ACC112 (cell line): ENCODE results near the gene PRSS35.
"Not testable (repeated sequence)": the region's sequence is repeated elsewhere in the genome, so short reads cannot be mapped to it uniquely, and the experiment has no call there.

Experiments used
- H2AFZ ChIP-seq: fragments of 200-600 bp; sonication (generic); one replicate; pipeline ENCODE4 v1.6.0; 2017; ENCODE audit warnings: antibody characterized with exemption, low read length; ENCODE audit not compliant: unreplicated experiment
- H3K27ac ChIP-seq: fragments of 200-600 bp; sonication (generic); 2 replicates; pipeline ENCODE4 v1.5.1; 2014; ENCODE audit warnings: low read depth, mild to moderate bottlenecking, antibody characterized with exemption, low read length, moderate library complexity
- H3K27me3 ChIP-seq: fragments of 200-600 bp; sonication (generic); 2 replicates; pipeline ENCODE4 v1.6.1; 2014; ENCODE audit warnings: mild to moderate bottlenecking, antibody characterized with exemption, low read length, moderate library complexity, mixed read lengths; ENCODE audit not compliant: insufficient read depth
- H3K36me3 ChIP-seq: fragments of 200-600 bp; sonication (generic); 2 replicates; pipeline ENCODE4 v1.6.1; 2016; ENCODE audit warnings: mild to moderate bottlenecking, antibody characterized with exemption, low read length, moderate library complexity, mixed read lengths; ENCODE audit not compliant: insufficient read depth
- H3K4me1 ChIP-seq: fragments of 200-600 bp; sonication (generic); one replicate; pipeline ENCODE4 v1.6.1; 2016; ENCODE audit warnings: low read length, mixed read lengths; ENCODE audit not compliant: insufficient read depth, unreplicated experiment, control insufficient read depth
- H3K4me3 ChIP-seq: fragments of 200-600 bp; sonication (generic); 2 replicates; pipeline ENCODE4 v1.5.1; 2014; ENCODE audit warnings: mild to moderate bottlenecking, low read depth, low read length
- H3K79me2 ChIP-seq: fragments of 200-600 bp; sonication (generic); one replicate; pipeline ENCODE4 v1.6.0; 2016; ENCODE audit warnings: low read length; ENCODE audit not compliant: control insufficient read depth, unreplicated experiment, insufficient read depth

The PRSS35 gene

DNA sequence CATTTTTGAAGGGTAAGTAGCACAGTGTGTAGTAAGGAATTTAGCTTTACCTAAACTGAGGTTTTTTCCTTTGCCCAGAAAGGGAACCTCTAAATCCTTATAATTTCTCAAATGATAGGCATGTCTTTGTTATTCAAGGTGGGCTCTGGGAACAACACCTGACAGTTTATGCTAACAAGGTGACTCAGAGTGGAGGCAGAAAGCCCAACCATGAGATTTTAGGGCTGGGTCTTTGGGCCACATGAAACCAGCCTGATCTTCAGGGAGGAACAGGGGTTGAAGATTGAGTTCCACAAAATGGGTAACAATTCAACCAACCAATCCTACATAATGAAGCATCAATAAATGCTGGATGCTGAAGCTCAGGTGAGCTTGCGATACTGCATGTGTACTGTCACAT lies 46.6 kb downstream of the PRSS35 start:
- Histone ChIP-seq H3K4me1 (peaks cover 15% of the 10 kb centered on the region), H2AFZ (no peak overlapping the region), H3K27me3 (peaks cover 8% of the 10 kb centered on the region; the same call in 1 of the 2 replicates), H3K79me2 (no peaks in the 10 kb centered on the region), H3K27ac (no peak overlapping the region), H3K4me3 (no peak overlapping the region), H3K36me3 (no peaks in the 10 kb centered on the region; the same call in 1 of the 2 replicates)

DNA sequence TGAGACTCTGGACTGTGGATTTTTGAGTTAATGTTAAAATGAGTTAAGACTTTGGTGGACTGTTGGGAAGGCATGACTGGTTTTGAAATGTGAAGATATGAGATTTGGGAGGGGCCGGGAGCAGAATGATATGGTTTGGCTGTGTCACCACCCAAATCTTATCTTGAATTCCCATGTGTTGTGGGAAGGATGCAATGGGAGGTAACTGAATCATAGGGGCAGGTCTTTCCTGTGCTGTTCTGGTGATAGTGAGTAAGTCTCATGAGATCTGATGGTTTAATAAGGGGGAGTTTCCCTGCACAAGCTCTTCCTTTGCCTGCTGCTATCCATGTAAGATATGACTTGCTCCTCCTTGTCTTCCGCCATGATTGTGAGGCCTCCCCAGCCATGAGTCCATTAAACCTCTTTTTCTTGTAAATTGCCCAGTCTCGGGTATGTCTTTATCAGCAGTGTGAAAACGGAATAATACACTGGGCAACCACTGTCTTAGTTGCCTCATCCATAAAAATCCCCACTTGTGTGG lies 59.4 kb downstream of the PRSS35 start:
- H2AFZ ChIP-seq, H3K27ac ChIP-seq, H3K36me3 ChIP-seq, H3K79me2 ChIP-seq, H3K27me3 ChIP-seq, H3K4me3 ChIP-seq, H3K4me1 ChIP-seq: not testable (repeated sequence)

DNA sequence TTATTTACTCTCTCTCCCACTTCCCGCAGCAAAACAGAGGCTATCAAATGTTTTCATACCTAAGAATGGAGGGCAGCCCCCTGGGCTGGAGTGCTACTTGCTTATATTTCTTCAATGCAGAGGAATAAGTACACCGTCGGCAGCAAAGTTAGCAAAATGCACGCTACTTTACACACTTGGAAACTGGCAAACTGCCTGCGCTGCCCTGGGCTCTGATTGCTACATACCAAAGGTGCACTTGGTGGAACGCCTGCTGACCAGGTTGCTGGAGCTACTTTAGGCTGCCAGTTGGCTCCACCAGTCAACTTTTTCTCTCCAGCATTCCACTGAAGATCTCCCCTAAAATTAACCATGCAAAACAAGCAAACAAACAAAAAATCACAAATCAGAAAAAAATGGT lies 62.4 kb downstream of the PRSS35 start:
- Histone ChIP-seq H3K4me3 (no peak overlapping the region), H3K27me3 (no peaks in the 10 kb centered on the region), H3K79me2 (no peaks in the 10 kb centered on the region), H3K36me3 (no peaks in the 10 kb centered on the region), H3K27ac (no peak overlapping the region), H3K4me1 (peaks cover 2% of the 10 kb centered on the region), H2AFZ (no peak overlapping the region)
